Cerebellar cortex (tissue), 1 donor: ENCODE measurements around the gene ZCCHC14.

ENCODE experiments used
- DNase-seq: peaks from one replicate; pipeline ENCODE4 v3.0.0-alpha.2; 2015; ENCODE audit warnings: low spot score

Gene ZCCHC14

DNA sequence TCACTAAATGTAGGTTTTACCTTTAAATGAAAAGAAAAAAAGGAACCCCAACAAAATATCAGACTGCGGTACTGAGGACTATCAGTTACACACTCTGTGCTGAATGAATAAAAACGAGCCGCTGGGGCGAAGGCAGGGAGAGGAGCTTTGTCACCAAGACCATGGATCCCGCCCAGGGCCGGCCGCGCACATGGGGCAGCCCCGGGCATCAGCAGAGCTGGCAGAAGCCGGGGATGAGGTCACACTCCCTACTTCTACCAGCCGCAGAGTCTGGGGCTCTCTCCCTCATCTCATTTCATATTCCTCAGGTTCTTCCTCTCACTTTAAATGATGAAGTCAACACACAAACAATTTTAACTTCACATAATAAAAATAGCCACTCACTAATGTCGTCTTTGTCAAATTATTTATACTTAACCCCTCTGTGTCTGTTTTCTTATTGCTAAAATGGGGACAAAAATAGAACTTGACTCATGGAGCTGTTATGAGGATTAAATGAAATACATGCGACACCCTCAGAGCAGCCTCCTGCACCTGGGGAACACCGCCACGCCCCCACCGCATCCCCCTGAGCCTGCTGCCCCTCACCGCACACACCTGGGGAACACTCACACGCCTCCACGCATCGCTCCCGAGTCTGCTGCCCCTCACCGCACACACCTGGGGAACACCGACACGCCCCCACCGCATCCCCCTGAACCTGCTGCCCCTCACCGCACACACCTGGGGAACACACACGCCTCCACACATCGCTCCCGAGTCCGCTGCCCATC is 15.4 kb downstream of the ZCCHC14 start:
- DNase-seq: peak; percentile 65

DNA sequence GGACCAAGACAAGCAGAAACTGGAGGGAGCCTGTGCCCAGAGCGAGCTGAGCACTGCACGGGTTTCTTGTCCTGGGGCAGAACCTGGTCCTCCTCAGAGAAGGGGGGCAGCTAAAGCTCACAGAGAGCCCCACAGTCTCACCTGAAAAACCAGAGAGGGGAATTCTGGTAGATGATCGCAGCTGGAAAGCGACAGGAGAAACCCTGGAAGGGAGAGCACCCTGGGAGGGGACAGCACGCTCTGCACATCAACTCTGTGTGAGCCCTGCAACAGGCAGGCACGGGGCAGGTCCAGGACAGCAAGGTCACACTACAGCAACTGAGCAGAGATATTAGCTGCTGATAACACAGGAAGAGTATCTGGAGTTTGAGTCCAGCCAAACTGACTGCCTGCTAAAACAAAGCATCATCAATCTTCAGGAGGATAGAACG is 18.2 kb downstream of the ZCCHC14 start:
- DNase-seq: no peak

DNA sequence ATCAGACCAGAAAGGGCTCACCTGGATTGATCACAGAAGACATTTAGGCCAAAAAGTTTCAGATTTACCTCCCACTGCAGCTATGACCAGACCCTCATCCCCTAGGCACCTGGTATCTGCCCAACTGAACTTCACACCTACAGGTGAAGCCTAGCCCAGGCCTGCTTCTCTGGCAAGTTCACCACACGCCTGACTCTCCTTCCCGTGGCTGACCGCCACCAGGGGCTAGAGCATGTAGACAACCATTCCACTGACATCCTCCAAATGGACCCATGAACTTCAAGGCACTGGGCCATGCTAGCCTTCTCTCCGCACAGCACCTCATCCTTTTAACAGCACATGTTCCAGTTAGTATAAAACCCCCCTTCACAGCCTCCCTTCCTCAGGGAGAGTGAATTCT is 18.8 kb downstream of the ZCCHC14 start:
- DNase-seq: no peak

DNA sequence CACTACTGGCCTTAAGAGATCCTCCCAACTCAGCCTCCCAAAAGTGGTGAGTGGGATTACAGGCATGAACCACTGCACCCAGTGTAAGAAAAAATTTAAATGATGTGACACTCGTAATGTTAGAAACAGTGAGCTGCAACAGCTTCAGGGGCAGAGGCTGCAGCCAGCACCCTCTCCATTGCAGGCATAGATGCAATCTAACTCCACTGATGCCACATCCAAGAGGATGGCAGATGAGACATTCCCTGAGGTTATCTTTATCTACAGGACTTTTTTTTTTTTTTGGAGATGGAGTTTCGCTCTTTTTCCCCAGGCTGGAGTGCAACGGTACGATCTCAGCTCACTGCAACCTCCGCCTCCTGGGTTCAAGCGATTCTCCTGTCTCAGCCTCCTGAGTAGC is 19.9 kb downstream of the ZCCHC14 start:
- DNase-seq: no peak

DNA sequence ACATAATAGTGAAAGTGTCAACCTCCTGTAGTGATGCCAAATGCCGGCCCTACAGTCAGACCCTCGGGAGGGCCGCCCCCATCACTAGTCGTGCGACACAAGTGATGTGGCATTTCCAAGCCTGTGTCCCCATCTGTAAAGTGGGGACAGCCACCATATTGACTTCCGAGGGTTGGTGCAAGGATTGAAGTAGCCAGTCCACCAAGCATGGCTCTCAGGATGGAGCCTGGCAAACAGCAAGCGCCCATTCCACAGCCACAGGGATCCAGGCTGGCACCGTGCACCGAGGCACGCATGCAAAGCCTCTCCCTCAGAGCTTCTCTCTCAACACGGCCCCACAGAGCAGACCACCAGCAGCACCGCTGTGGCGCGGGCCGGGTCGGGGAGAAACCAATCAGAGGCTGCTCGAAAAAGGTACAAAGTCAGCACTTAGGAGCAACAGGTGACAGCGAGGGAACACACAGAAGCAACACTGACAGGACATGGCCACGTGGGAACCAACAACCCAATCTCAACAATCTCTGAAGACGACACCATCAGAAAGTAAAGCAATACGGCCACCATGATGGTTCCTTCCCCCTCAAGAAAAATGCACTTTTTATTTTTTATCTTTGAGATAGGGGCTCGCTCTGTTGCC is 20.6 kb downstream of the ZCCHC14 start:
- DNase-seq: no peak

DNA sequence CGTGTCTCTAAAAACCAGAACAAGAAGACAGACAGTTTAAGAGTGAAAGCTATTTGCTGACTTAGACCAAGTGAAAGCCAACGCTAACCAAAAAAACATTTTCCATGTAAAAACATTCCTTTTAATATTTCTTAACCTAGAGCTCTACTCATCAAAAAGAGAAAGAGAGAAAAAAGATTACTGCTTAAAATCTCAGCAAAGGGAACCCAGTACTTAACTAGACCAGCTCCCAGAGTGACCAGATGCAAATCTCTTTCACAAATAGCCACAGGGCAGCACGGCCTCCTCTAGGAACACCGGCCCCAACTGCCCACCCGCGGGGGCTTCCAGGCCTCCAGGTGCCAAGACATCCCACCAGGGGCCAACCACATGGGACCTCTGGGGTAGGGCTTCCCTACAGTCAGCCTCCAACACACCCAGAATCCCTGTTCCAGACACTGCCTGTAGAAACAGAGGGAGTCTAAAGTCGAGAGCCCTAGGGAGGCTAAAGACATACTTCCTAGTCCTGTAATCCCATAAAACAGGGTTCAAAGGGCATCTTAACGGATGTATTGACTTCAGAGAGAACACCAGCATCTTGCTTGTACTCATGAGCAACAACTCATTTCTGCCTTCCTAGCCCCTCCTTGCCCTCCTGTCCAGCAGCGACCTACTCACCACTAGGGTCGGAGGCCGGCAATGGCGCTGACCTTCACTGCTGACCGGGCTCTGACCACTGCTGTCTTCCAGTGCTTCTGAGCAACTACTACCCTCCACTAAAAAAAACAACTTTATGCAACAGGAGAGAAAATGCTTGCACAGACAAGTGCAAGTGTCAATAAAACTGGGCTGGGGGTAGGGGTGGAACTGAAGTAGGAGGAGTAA is 21.3 kb downstream of the ZCCHC14 start:
- DNase-seq: no peak

DNA sequence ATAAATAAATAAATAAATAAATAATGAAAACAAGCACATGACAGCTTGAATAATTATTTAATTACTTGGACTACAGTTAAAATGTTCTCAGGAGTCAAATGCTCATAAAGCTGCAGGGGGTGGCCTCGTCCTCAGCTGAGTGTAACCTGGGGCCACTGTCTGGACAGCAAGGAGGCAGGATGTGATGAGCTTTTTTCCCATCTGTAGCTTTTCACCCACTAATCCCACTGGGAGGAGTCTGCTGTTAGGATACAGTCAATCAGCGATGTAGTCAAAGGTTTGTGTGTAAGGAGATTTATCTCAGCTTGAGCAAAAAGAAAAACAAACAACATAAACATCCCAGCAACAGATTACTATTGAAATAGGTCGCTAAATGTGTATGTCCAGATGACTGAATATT is 22.5 kb downstream of the ZCCHC14 start:
- DNase-seq: no peak

DNA sequence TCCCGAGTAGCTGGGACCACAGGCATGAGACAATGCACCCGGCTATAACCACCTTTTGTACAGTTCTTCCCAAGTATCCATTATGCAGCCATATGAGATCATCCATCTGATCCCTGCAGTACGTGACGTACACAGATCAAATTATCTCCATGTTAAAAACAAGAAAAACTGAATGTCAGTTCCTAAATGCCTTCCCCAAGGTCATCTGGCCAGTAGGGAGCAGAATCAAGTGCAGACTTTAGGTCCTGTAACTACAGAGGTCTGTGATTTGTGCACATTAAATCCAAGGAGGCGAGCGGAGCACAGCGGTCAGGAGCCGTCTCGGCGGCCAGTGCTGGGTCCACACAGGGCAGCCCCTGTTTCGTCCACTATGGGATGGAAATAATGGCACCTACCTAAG is 23.7 kb downstream of the ZCCHC14 start:
- no peak for DNase-seq

DNA sequence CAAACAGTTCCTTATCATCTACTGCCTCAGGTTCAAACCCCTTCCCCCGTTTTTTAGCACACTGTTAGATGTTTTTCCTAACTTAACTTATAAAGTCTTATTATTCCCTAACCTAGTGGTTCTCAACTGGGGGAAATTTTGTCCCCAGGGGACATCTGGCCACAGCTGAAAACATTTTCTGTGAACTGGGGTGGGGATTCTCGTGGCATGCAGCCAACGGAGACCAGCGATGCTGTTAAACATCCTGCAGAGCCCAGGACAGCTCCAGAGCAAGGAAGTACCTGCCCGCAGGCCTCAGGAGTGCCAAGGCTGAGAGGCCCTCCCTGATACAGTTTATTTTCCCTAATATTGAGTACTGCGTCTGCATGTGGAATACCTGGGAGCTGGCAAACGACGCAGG is 24.3 kb downstream of the ZCCHC14 start:
- DNase-seq: no peak

DNA sequence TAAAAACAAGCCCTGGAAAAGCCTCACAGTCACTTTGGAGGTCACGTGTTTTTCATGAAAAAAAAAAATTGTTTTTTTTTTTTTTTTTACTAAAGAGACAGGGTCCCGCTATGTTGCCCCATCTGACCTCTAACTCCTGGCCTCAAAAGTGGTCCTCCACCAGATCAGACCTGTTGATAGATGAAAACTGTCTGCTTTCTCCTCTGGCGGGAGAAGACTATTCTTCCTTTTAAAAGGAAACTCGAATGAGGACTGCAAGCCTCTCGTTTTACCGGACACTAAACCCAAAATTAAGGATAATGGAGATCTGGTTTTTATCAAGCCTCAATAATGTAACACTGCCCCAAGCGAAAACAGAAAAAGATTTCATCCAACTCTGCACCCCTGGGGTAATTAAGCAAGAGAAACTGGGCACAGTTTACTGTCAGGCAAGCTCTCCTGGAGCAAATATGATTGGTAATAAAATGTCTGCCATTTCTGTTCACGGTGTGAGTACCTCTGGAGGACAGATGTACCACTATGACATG is 25.8 kb downstream of the ZCCHC14 start:
- DNase-seq: no peak

DNA sequence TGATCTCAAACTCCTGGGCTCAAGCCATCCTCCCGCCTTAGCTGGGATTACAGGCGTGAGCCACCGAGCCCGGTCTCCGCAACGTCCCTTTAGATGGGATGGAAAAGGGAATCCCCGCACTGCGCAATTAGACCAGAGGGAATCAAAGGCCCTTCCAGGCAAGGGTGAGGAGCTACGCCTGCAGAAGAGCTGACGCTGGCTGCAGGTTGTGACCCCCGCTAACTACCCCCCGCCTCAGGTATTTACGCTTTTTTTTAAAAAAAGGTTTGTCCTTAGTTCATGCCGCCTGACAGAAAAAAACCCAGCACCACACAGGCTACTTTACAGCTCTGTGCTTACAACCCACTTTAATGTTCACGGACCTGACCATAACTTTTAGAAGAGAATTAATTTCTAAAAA is 26.9 kb downstream of the ZCCHC14 start:
- no peak for DNase-seq

DNA sequence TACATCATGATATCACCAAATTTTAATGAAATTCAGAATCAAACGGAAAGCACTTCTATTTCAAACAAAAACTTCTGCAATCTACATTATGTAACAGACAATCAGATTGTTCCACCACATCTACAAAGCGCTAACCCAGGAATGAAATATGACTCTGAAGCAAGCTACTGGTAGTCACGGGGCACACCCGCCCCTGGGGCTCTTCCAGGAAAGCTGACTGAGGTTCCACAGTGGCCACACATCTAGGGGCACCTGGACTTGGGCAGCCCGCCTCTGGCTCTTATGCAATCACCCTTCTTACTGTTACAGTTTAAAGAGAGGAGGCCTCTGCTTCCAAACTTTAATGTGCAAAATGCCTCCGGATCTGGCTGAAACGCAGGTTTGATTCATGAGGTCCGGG is 27.5 kb downstream of the ZCCHC14 start:
- no peak for DNase-seq

DNA sequence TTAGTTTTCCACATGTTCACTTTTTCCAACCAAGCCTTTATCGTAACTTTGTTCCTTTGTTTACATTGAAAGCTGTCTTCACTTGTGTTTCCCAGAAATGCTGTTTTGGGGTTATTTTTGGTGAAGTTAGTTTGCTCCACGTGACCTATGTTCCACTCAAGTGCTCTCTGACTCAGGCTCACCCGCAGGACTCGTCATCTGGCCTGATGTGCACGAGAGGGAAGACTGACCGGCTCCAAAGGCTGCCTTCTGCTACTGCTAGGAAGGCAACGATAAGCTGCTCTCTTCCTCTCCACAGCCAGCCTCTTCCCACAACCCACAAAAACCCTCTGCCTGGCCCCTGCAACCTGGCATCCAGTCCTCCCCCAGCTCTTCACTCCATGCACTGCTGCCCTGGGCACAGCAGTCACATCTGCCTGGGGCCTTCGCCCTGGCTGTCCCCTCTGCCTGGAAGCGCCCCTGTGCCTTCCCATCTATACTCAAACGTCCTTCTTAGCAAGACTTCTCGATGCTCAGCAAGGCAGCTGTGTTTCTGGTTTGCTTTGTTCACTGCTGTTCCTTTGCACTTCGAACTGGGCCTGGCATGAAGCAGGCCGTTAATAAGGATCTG is 28.0 kb downstream of the ZCCHC14 start:
- DNase-seq: no peak

DNA sequence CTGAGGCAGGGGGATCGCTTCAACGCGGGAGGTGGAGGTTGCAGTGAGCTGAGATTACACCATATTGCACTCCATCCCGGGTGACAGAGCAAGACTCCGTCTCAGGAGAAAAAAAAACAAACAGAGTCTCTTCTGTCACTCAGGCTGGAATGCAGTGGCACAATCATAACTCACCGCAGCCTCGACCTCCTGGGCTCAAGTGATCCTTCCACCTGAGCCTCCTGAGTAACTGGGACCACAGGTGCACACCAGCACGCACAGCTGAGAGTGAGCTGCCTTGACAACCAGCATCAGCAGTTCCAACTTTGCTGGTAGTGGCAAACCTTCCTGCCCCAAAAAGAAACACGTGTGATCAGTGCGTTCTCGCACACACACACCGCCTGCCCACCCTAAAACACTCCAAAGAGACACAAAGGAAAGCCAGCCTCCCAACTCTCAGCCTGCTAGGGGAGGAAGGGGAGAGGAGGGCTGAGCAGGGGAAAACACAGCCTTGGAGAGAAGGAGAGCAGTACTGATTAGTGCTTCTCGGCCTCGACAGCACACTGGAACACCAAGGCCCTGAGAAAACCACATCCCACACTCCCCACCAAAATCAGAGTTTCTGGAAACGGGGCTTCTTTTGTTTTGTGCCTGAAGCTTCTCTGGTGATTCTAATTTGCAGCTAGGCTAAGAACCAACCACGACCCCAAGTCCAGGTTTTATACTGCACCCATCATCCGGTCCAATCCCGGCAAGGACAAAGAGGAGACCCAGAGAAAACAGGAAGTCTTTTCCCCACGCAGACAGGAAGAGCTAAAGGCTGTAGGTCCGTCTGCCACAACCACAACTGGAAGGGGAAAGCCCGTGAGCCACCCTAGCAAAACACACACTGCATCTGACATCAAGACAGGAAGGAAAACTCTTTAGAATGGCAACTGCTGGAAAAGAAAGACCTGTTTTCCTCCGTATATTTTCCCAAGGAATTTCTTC is 28.8 kb downstream of the ZCCHC14 start:
- no peak for DNase-seq

DNA sequence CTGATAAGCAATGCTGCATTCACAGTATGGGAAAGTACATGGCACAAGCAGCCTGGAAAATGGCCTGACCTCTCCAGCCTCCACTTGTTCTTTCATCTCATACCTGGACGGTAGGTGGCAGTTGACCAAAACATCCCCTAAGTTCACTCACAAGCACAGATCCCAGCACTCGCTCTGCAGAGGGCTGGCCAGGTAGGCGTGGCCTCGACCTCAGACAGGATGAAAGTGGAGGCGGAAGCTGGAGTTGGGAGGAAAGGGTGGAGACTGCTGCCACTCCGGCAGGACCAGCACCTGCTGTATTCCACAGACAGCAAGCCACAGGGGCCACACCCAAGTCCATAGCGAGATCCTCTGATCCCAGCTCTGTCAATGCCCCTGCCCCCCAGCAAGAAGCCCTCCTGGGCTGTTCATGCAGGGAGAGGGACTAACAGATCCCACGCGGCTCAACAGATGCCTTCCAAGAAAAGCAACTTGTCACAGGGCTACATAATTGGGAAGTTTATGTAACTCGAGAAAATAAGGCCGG is 31.3 kb downstream of the ZCCHC14 start:
- DNase-seq: peak; percentile 92

DNA sequence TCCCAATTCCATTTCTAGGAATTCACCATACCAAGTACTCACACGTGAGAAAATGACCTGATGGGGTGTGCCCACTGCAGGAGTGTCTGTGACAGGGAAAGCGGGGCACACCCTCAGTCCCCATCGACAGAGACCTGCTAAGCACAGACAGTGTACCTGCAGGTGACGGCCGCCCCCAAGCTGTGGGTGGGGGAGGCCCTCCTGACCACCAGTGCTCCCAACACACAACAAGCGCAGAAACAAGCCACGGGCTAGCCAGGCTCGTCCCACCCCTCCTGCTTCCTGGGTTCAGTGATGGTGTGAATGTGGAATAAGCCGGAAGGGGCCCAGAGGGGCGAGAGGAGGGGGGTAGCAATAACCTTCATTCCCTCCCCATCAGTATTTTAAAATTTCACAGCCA is 31.9 kb downstream of the ZCCHC14 start:
- no peak for DNase-seq

DNA sequence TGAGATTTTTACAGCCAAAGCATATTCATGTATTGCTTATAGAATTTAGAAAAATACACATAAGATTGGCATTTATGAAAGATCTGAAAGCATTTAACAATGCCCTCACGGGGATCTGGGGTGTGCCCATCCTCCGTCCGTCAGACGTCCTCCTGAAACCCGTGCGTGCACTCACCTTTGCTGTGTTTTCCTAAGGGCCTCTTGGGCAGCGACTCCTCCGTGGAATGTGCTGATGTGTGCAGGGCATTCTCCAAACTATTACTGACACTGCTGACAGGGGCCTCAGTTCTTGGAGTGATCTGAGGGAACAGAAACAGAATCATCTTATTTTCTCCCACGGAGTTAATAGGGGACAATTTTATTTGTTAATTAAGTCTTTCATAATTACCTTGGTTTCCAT is 33.0 kb downstream of the ZCCHC14 start:
- no peak for DNase-seq

DNA sequence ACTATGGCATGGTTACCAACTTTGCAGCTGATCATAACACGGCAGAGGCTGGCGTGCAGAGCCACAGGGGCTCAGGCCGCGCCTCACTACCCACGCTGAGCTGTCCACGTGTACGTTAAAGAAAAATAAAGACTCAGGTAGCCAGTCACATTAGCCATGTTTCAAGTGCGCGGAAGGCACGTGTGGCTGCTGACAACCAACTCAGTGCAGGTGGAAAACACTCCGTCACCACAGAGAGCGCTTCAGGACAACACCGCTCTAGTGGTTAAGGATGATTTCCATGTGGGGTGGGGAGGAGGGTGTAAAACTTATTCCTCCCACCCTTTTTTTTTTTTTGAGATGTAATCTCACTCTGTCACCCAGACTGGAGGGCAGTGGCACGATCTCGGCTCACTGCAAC is 33.8 kb downstream of the ZCCHC14 start:
- no peak for DNase-seq

DNA sequence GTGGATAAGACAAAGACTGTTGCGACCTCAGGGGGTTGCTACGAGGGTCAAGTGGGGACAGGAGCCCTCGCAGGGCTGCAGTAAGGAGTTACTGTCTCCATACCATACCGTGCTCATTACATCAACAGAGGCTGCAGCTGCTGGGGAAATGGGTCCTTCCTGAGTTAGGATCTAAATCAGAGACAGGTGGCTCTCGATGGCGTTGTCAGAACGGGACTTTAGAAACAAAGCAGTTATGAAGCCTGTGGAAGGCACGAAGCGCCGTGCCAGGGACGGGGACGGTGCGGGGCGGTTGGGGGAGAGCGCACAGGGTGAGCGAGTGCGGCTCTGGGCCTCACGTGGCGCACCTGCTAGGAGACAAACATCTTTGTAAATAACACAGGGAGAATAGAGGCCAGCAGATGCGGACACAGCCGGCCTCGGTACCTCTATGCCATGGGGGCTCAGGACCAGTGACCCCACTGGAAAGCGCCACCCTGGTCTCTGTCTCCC is 34.4 kb downstream of the ZCCHC14 start:
- no peak for DNase-seq

DNA sequence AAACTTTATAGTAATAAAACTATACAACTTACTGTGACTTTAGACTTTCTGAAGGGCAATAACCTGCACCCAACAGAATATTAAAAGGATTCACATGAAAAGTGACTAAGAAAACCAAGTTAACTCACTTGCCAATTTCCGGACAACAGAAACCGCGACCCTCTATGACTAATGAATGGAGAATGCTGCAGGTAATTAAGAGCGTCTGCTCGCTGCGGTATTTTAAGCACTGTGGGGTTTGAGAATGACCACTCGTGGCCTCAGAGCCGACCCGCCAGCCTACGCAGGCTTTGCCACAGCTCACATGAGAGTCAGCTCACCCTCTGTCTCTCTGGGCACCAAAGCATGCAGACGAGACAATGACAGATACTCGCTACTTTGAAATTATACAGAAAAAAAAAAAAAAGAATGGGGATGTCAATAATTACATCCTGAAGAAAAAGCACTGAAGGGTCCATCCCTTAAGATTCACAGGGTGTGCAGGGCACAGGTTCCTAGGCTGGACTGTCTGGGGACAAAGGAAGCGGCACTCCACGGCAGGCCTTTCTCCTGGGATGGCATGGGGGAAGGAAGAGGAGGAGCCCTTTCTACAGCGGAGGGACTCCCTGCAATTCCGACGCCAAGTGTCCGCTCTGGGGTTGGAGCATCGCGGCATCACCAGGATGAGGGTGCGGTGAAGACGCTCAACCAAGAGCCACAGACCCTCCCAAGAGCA is 35.0 kb downstream of the ZCCHC14 start:
- no peak for DNase-seq
